HCT116 (cell line): Measurements from ENCODE around the gene PON3. TPM values are rescaled to one million over a fixed set of nuclear protein-coding genes. Genes with fewer than 3 reads are reported as not detected.

Experiments used
- ATAC-seq: fragments of 200-7000 bp; cut with Tn5 transposase; 2 replicates; pipeline ENCODE4 v1.9.1; 2020; ENCODE audit warnings: mild to moderate bottlenecking, moderate library complexity
- BruUV-seq: library from RNA; stranded (reverse); fragments of 400-500 nt; replicated peaks from 2 replicates; lab custom pipeline; 2021; lab: Mats Ljungman, UMichigan
- CTCF ChIA-PET: fragments of 300-600 bp; sonication (Branson Sonifier 250); formaldehyde crosslinking; loops from one replicate; lab custom pipeline; 2021; ENCODE audit warnings: antibody characterized with exemption; lab: Charles Lee
- POLR2A ChIA-PET: fragments of 300-600, 350-600 bp; sonication (Branson Sonifier 250); formaldehyde crosslinking; loops from one replicate; lab custom pipeline; 2021; ENCODE audit warnings: antibody characterized with exemption; lab: Charles Lee
- RAD21 ChIA-PET, 2 experiments: fragments of 300-600 bp; sonication (Branson Sonifier 250); formaldehyde crosslinking; loops; one replicate each; lab custom pipeline; 2023; ENCODE audit warnings: low total read pairs in 2 of 2; ENCODE audit not compliant: uncharacterized antibody in 2 of 2, unreplicated experiment in 2 of 2, low non-redundant PET in 1 of 2; lab: Charles Lee
- DNase-seq: peaks from one replicate; pipeline ENCODE4 v3.0.0-alpha.2; 2010; ENCODE audit warnings: low read depth, low spot score
- H2AFZ ChIP-seq: fragments of 200-600 bp; shearing (Covaris generic), sonication (generic); 2 replicates; pipeline ENCODE4 v1.6.1; 2017; ENCODE audit warnings: low read depth, mixed run types, mixed read lengths, antibody characterized with exemption, low read length; ENCODE audit not compliant: poor library complexity, severe bottlenecking
- H3K27ac ChIP-seq: 2 replicates; pipeline ENCODE4 v1.5.1; 2012; ENCODE audit warnings: low read depth, low read length
- H3K27me3 ChIP-seq: fragments of 200-600 bp; sonication (generic); 2 replicates; pipeline ENCODE4 v1.6.1; 2016; ENCODE audit warnings: mixed run types, low read length, mixed read lengths; ENCODE audit not compliant: insufficient read depth
- H3K36me3 ChIP-seq, 2 experiments: fragments of 200-500 bp in 1 of 2; fragments of 200-600 bp in 1 of 2; sonication (Bioruptor generic) in 1 of 2; sonication (generic) in 1 of 2; 2 replicates each; pipeline versions ENCODE4 v1.5.1 to v1.6.1; 2014 to 2016; ENCODE audit warnings: low read length in 2 of 2, inconsistent platforms in 1 of 2, mixed read lengths in 1 of 2, mixed run types in 1 of 2; ENCODE audit not compliant: insufficient read depth in 2 of 2, control insufficient read depth in 1 of 2
- H3K4me1 ChIP-seq, 2 experiments: fragments of 200-600 bp in 1 of 2; sonication (generic) in 1 of 2; 2 replicates each; pipeline versions ENCODE4 v1.5.1 to v1.6.1; 2012 to 2017; ENCODE audit warnings: low read length in 2 of 2, inconsistent platforms in 1 of 2, mild to moderate bottlenecking in 1 of 2, mixed read lengths in 1 of 2, mixed run types in 1 of 2, moderate library complexity in 1 of 2; ENCODE audit not compliant: insufficient read depth in 2 of 2, control insufficient read depth in 1 of 2
- H3K4me2 ChIP-seq: fragments of 200-600 bp; sonication (generic); 2 replicates; pipeline ENCODE4 v1.6.1; 2017; ENCODE audit warnings: mixed run types, low read length, mixed read lengths
- H3K4me3 ChIP-seq, 2 experiments: fragments of 200-600 bp in 1 of 2; sonication (generic) in 1 of 2; replicated peaks in 1 of 2; 2 replicates each; pipeline ENCODE4 v1.5.1; 2011 to 2016; ENCODE audit warnings: low read length in 2 of 2, control low read depth in 1 of 2, low read depth in 1 of 2, mild to moderate bottlenecking in 1 of 2, mixed read lengths in 1 of 2, mixed run types in 1 of 2
- H3K79me2 ChIP-seq: fragments of 200-600 bp; sonication (generic); 2 replicates; pipeline ENCODE4 v1.6.1; 2017; ENCODE audit warnings: mild to moderate bottlenecking, mixed run types, low read length, moderate library complexity, mixed read lengths; ENCODE audit not compliant: insufficient read depth
- H3K9ac ChIP-seq: fragments of 200-600 bp; sonication (generic); 2 replicates; pipeline ENCODE4 v1.6.1; 2016; ENCODE audit warnings: low read length, mixed read lengths
- H3K9me2 ChIP-seq: fragments of 200-600 bp; sonication (generic), shearing (Covaris generic); 2 replicates; pipeline ENCODE4 v1.6.1; 2017; ENCODE audit warnings: mixed run types, mild to moderate bottlenecking, moderate library complexity; ENCODE audit not compliant: insufficient read depth
- H3K9me3 ChIP-seq, 2 experiments: fragments of 200-500 bp in 1 of 2; fragments of 200-600 bp in 1 of 2; sonication (Bioruptor generic) in 1 of 2; sonication (generic) in 1 of 2; 2 replicates each; pipeline ENCODE4 v1.6.1; 2014 to 2017; ENCODE audit warnings: low read length in 2 of 2, mixed read lengths in 2 of 2, inconsistent platforms in 1 of 2, low read depth in 1 of 2, mild to moderate bottlenecking in 1 of 2, mixed run types in 1 of 2, moderate library complexity in 1 of 2; ENCODE audit not compliant: control insufficient read depth in 1 of 2, insufficient read depth in 1 of 2
- H4K20me1 ChIP-seq: fragments of 200-600 bp; sonication (generic), shearing (Covaris generic); 2 replicates; pipeline ENCODE4 v1.6.1; 2017; ENCODE audit warnings: mixed run types, mild to moderate bottlenecking, moderate library complexity; ENCODE audit not compliant: insufficient read depth
- CEBPB ChIP-seq: IDR thresholded peaks from 2 replicates; pipeline ENCODE4 v1.6.1; 2012; ENCODE audit warnings: low read depth
- REST ChIP-seq: IDR thresholded peaks from 2 replicates; pipeline ENCODE4 v1.6.1; 2012; ENCODE audit warnings: low read depth
- YY1 ChIP-seq: IDR thresholded peaks from 2 replicates; pipeline ENCODE4 v1.6.1; 2011; ENCODE audit warnings: low read length, low read depth, moderate library complexity, mild to moderate bottlenecking; ENCODE audit not compliant: insufficient replicate concordance; ENCODE audit errors: extremely low read depth
- intact Hi-C: fragments of 100-400 bp; cut with micrococcal nuclease; formaldehyde crosslinking; loops from 2 replicates; pipeline ENCODE4 v1.10.0; 2022
- total RNA-seq: library from RNA; stranded (reverse); gene quantifications from one replicate; pipeline ENCODE4 v1.2.1, GENCODE V29; 2021; ENCODE audit not compliant: unreplicated experiment

The PON3 gene
- total RNA-seq, 1 experiment from 2014 or later = 2.6 TPM

GRCh38 chr7:95412075-95412474 is 15.9 kb upstream of the PON3 start:
- no peak overlapping the region for H3K9ac ChIP-seq
- ChIA-PET RAD21 (no interaction called here), POLR2A (no interaction called here), CTCF (interaction anchor here (1.1 kb wide), 1 partner anchor 16 kb away, joined by 3 read pairs; the partner anchor contains the start of gene PON3)
- no peak overlapping the region for H2AFZ ChIP-seq
- no TSS peak for BruUV-seq
- no peaks in the 10 kb centered on the region for H3K27me3 ChIP-seq
- H3K9me3 ChIP-seq = no peaks in the 10 kb centered on the region
- H4K20me1 ChIP-seq = no peaks in the 10 kb centered on the region
- ATAC-seq (no peak), DNase-seq (no peak)
- no peaks in the 10 kb centered on the region for H3K9me2 ChIP-seq
- no peak overlapping the region for H3K4me2 ChIP-seq
- intact Hi-C loops = no loop called here
- no peak overlapping the region for H3K27ac ChIP-seq
- peaks cover 4 to 9% of the 10 kb centered on the region in 2 experiments; a peak in 3 of 4 replicates for H3K36me3 ChIP-seq
- H3K79me2 ChIP-seq = no peaks in the 10 kb centered on the region
- no peaks in the 10 kb centered on the region for H3K4me1 ChIP-seq
- H3K4me3 ChIP-seq = no peak overlapping the region
- no peak for TF ChIP-seq REST

- no peak for DNase-seq
- H3K4me1 ChIP-seq = no peaks in the 10 kb centered on the region
- CTCF ChIA-PET = interaction anchor here (1.1 kb wide), 1 partner anchor 16 kb away, joined by 3 read pairs; the partner anchor contains the start of gene PON3
- TF ChIP-seq CEBPB (no peak), YY1 (no peak)
- TF ChIP-seq, all 23 proteins: peak for 0
- H3K36me3 ChIP-seq = peaks cover 4 to 9% of the 10 kb centered on the region in 2 experiments; a peak in 3 of 4 replicates
- RAD21 ChIA-PET = no interaction called here
- no peaks in the 10 kb centered on the region for H3K79me2 ChIP-seq
- H3K9me2 ChIP-seq = no peaks in the 10 kb centered on the region
- no peaks in the 10 kb centered on the region for H3K27me3 ChIP-seq
- BruUV-seq = no TSS peak
- ATAC-seq = no peak
- intact Hi-C loops = no loop called here
- no peak overlapping the region for H3K4me3 ChIP-seq
- H4K20me1 ChIP-seq = no peaks in the 10 kb centered on the region
- no peak overlapping the region for H2AFZ ChIP-seq
- H3K4me2 ChIP-seq = no peak overlapping the region
- no peak overlapping the region for H3K27ac ChIP-seq
- H3K9ac ChIP-seq = no peak overlapping the region
- no peaks in the 10 kb centered on the region for H3K9me3 ChIP-seq
- POLR2A ChIA-PET = no interaction called here
Observed at GRCh38 chr7:95411666-95412065, 15.5 kb upstream of the PON3 start.
